HEK293 (cell line): Measurements from ENCODE around the gene C1D.
A peak's percentile ranks its signal among the peaks of the same experiment; 100 is the strongest.

Experiments
- BCL11B ChIP-seq: fragments of 450-650 bp; formaldehyde crosslinking; IDR thresholded peaks from 2 replicates; pipeline ENCODE4 v1.5.1; 2016; ENCODE audit warnings: low read depth, missing biosample characterization, missing genetic modification characterization
- EGR2 ChIP-seq: fragments of 450-650 bp; formaldehyde crosslinking; IDR thresholded peaks from 2 replicates; pipeline ENCODE4 v1.5.1; 2016; ENCODE audit warnings: low read depth, missing biosample characterization, missing genetic modification characterization
- GLIS2 ChIP-seq: fragments of 450-650 bp; formaldehyde crosslinking; IDR thresholded peaks from 2 replicates; pipeline ENCODE4 v1.5.1; 2016; ENCODE audit warnings: missing biosample characterization, missing genetic modification characterization
- HOXC10 ChIP-seq: sonication (generic); formaldehyde crosslinking; IDR thresholded peaks from 2 replicates; pipeline ENCODE4 v1.8.1; 2023; ENCODE audit warnings: mild to moderate bottlenecking, missing genetic modification reagents
- HOXD13 ChIP-seq: sonication (generic); formaldehyde crosslinking; IDR thresholded peaks from 2 replicates; pipeline ENCODE4 v1.8.0; 2022; ENCODE audit warnings: missing genetic modification reagents, borderline replicate concordance
- MZF1 ChIP-seq: fragments of 450-650 bp; formaldehyde crosslinking; IDR thresholded peaks from 2 replicates; pipeline ENCODE4 v1.5.1; 2017; ENCODE audit warnings: missing biosample characterization, missing genetic modification characterization, borderline replicate concordance
- SP2 ChIP-seq: fragments of 450-650 bp; formaldehyde crosslinking; IDR thresholded peaks from 2 replicates; pipeline ENCODE4 v1.5.1; 2016; ENCODE audit warnings: missing biosample characterization, missing genetic modification characterization
- SP3 ChIP-seq: fragments of 450-650 bp; formaldehyde crosslinking; IDR thresholded peaks from 2 replicates; pipeline ENCODE4 v1.5.1; 2016; ENCODE audit warnings: missing biosample characterization, missing genetic modification characterization
- TCF7L2 ChIP-seq: IDR thresholded peaks from 2 replicates; pipeline ENCODE4 v1.6.1; 2011; ENCODE audit warnings: low read depth, mild to moderate bottlenecking, inconsistent platforms, low read length, moderate library complexity, borderline replicate concordance
- TRIM28 ChIP-seq: IDR thresholded peaks from 2 replicates; pipeline ENCODE4 v1.6.1; 2011; ENCODE audit warnings: low read length, control low read depth, borderline replicate concordance
- YY1 ChIP-seq: fragments of 450-650 bp; formaldehyde crosslinking; IDR thresholded peaks from 2 replicates; pipeline ENCODE4 v1.5.1; 2018; ENCODE audit warnings: missing biosample characterization, missing genetic modification characterization
- ZBTB1 ChIP-seq: fragments of 450-650 bp; formaldehyde crosslinking; IDR thresholded peaks from 2 replicates; pipeline ENCODE4 v1.5.1; 2016; ENCODE audit warnings: missing biosample characterization, missing genetic modification characterization
- ZBTB17 ChIP-seq: fragments of 450-650 bp; formaldehyde crosslinking; IDR thresholded peaks from 2 replicates; pipeline ENCODE4 v1.5.1; 2016; ENCODE audit warnings: missing biosample characterization, missing genetic modification characterization
- ZBTB21 ChIP-seq: fragments of 450-650 bp; formaldehyde crosslinking; IDR thresholded peaks from 2 replicates; pipeline ENCODE4 v1.5.1; 2017; ENCODE audit warnings: missing biosample characterization, missing genetic modification characterization
- ZBTB26 ChIP-seq: fragments of 450-650 bp; formaldehyde crosslinking; optimal IDR thresholded peaks from 2 replicates; pipeline ENCODE3; 2016; ENCODE audit warnings: missing biosample characterization, mild to moderate bottlenecking, missing genetic modification characterization
- ZFP3 ChIP-seq: fragments of 450-650 bp; formaldehyde crosslinking; IDR thresholded peaks from 2 replicates; pipeline ENCODE4 v1.5.1; 2016; ENCODE audit warnings: low read depth, missing biosample characterization, missing genetic modification characterization
- ZNF10 ChIP-seq: fragments of 450-650 bp; formaldehyde crosslinking; IDR thresholded peaks from 2 replicates; pipeline ENCODE4 v1.5.1; 2017; ENCODE audit warnings: missing biosample characterization, missing genetic modification characterization
- ZNF211 ChIP-seq: fragments of 450-650 bp; formaldehyde crosslinking; IDR thresholded peaks from 2 replicates; pipeline ENCODE4 v1.5.1; 2016; ENCODE audit warnings: low read depth, missing biosample characterization, missing genetic modification characterization
- ZNF266 ChIP-seq: fragments of 450-650 bp; formaldehyde crosslinking; IDR thresholded peaks from 2 replicates; pipeline ENCODE4 v1.5.1; 2016; ENCODE audit warnings: missing biosample characterization, missing genetic modification characterization, low read depth
- ZNF274 ChIP-seq, 2 experiments: fragments of 200-500 bp in 1 of 2; fragments of 450-650 bp in 1 of 2; sonication (Bioruptor generic) in 1 of 2; formaldehyde crosslinking in 1 of 2; IDR thresholded peaks; 2 replicates each; pipeline versions ENCODE4 v1.5.1 to v1.6.1; 2014 to 2016; ENCODE audit warnings: borderline replicate concordance in 1 of 2, inconsistent platforms in 1 of 2, low read length in 1 of 2, missing biosample characterization in 1 of 2, missing genetic modification characterization in 1 of 2
- ZNF324 ChIP-seq: fragments of 450-650 bp; formaldehyde crosslinking; IDR thresholded peaks from 2 replicates; pipeline ENCODE4 v1.5.1; 2016; ENCODE audit warnings: missing biosample characterization, missing genetic modification characterization
- ZNF335 ChIP-seq: fragments of 450-650 bp; formaldehyde crosslinking; conservative IDR thresholded peaks from 2 replicates; pipeline ENCODE4 v1.5.1; 2016; ENCODE audit warnings: missing biosample characterization, missing genetic modification characterization
- ZNF362 ChIP-seq: fragments of 450-650 bp; formaldehyde crosslinking; IDR thresholded peaks from 2 replicates; pipeline ENCODE4 v1.5.1; 2016; ENCODE audit warnings: missing biosample characterization, missing genetic modification characterization
- ZNF366 ChIP-seq: fragments of 450-650 bp; formaldehyde crosslinking; conservative IDR thresholded peaks from 2 replicates; pipeline ENCODE4 v1.5.1; 2016; ENCODE audit warnings: missing biosample characterization, missing genetic modification characterization
- ZNF404 ChIP-seq: fragments of 450-650 bp; formaldehyde crosslinking; IDR thresholded peaks from 2 replicates; pipeline ENCODE4 v1.5.1; 2017; ENCODE audit warnings: missing biosample characterization, missing genetic modification characterization
- ZNF426 ChIP-seq: fragments of 450-650 bp; formaldehyde crosslinking; IDR thresholded peaks from 2 replicates; pipeline ENCODE4 v1.5.1; 2017; ENCODE audit warnings: missing biosample characterization, missing genetic modification characterization, mild to moderate bottlenecking, inconsistent platforms, moderate library complexity
- ZNF514 ChIP-seq: fragments of 450-650 bp; formaldehyde crosslinking; IDR thresholded peaks from 2 replicates; pipeline ENCODE4 v1.5.1; 2016; ENCODE audit warnings: missing biosample characterization, missing genetic modification characterization
- ZNF529 ChIP-seq: fragments of 450-650 bp; formaldehyde crosslinking; IDR thresholded peaks from 2 replicates; pipeline ENCODE4 v1.5.1; 2017; ENCODE audit warnings: missing genetic modification characterization, missing biosample characterization; ENCODE audit not compliant: insufficient replicate concordance
- ZNF558 ChIP-seq: fragments of 450-650 bp; formaldehyde crosslinking; IDR thresholded peaks from 2 replicates; pipeline ENCODE4 v1.5.1; 2016; ENCODE audit warnings: missing biosample characterization, missing genetic modification characterization
- ZNF560 ChIP-seq: fragments of 450-650 bp; formaldehyde crosslinking; IDR thresholded peaks from 2 replicates; pipeline ENCODE4 v1.5.1; 2017; ENCODE audit warnings: missing biosample characterization, missing genetic modification characterization, borderline replicate concordance
- ZNF585B ChIP-seq: fragments of 450-650 bp; formaldehyde crosslinking; IDR thresholded peaks from 2 replicates; pipeline ENCODE4 v1.5.1; 2016; ENCODE audit warnings: missing biosample characterization, missing genetic modification characterization
- ZNF677 ChIP-seq: fragments of 450-650 bp; IDR thresholded peaks from 2 replicates; pipeline ENCODE4 v1.5.0; 2018; ENCODE audit warnings: missing biosample characterization, mild to moderate bottlenecking, missing genetic modification characterization, moderate library complexity
- ZNF692 ChIP-seq: fragments of 450-650 bp; formaldehyde crosslinking; IDR thresholded peaks from 2 replicates; pipeline ENCODE4 v1.5.1; 2016; ENCODE audit warnings: missing biosample characterization, missing genetic modification characterization
- ZNF707 ChIP-seq: fragments of 450-650 bp; formaldehyde crosslinking; IDR thresholded peaks from 2 replicates; pipeline ENCODE4 v1.5.1; 2016; ENCODE audit warnings: missing biosample characterization, missing genetic modification characterization
- ZNF792 ChIP-seq: fragments of 450-650 bp; formaldehyde crosslinking; IDR thresholded peaks from 2 replicates; pipeline ENCODE4 v1.5.1; 2016; ENCODE audit warnings: missing biosample characterization, missing genetic modification characterization
- TF ChIP-seq, protein P1 (sequence below): fragments of 450-650 bp; formaldehyde crosslinking; IDR thresholded peaks from 2 replicates; pipeline ENCODE4 v1.5.1; 2016; ENCODE audit warnings: missing biosample characterization, missing genetic modification characterization
- TF ChIP-seq, protein P2 (sequence below): fragments of 450-650 bp; formaldehyde crosslinking; IDR thresholded peaks from 2 replicates; pipeline ENCODE4 v1.5.1; 2016; ENCODE audit warnings: missing biosample characterization, missing genetic modification characterization

The C1D gene

GRCh38 chr2:68027959-68028358 is 34.8 kb downstream of the C1D start (continued):
- TF ChIP-seq ZNF362 (tag by site-specific recombination) = peak; percentile 78
- TF ChIP-seq EGR2 (tag by site-specific recombination) = no peak
- TF ChIP-seq, protein P1, sequence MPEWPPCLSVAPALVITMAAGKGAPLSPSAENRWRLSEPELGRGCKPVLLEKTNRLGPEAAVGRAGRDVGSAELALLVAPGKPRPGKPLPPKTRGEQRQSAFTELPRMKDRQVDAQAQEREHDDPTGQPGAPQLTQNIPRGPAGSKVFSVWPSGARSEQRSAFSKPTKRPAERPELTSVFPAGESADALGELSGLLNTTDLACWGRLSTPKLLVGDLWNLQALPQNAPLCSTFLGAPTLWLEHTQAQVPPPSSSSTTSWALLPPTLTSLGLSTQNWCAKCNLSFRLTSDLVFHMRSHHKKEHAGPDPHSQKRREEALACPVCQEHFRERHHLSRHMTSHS = no peak
- TF ChIP-seq ZNF677 (tag by site-specific recombination) = no peak
- no peak for TF ChIP-seq ZBTB1 (tag by site-specific recombination)
- TF ChIP-seq, protein P2, sequence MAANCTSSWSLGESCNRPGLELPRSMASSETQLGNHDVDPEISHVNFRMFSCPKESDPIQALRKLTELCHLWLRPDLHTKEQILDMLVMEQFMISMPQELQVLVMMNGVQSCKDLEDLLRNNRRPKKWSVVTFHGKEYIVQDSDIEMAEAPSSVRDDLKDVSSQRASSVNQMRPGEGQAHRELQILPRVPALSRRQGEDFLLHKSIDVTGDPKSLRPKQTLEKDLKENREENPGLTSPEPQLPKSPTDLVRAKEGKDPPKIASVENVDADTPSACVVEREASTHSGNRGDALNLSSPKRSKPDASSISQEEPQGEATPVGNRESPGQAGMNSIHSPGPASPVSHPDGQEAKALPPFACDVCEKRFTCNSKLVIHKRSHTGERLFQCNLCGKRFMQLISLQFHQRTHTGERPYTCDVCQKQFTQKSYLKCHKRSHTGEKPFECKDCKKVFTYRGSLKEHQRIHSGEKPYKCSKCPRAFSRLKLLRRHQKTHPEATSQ (tag by site-specific recombination) = no peak
- TF ChIP-seq ZNF10 (tag by site-specific recombination) = peak; percentile 64; the same call in 1 of the 2 replicates
- peak; percentile 64; the same call in 1 of the 2 replicates for TF ChIP-seq HOXD13 (CRISPR knock-in tag)
- TF ChIP-seq HOXC10 (CRISPR knock-in tag) = no peak
- TF ChIP-seq ZNF335 (tag by site-specific recombination) = no peak
- peak; percentile 59; the same call in 1 of the 2 replicates for TF ChIP-seq ZNF558 (tag by site-specific recombination)
- TF ChIP-seq GLIS2 = no peak
- no peak for TF ChIP-seq ZNF426 (tag by site-specific recombination)
- TF ChIP-seq ZNF792 (tag by site-specific recombination) = no peak
- TF ChIP-seq ZNF366 = peak; percentile 92
- 0 out of 2 replicates have a peak, but pooled peaks have one; percentile 44 for TF ChIP-seq BCL11B (tag by site-specific recombination)
- peak; percentile 78 for TF ChIP-seq TCF7L2
- TF ChIP-seq ZNF529 (tag by site-specific recombination) = no peak
- TF ChIP-seq ZNF707 (tag by site-specific recombination) = no peak
- TF ChIP-seq ZBTB17 (tag by site-specific recombination) = peak; percentile 92
- no peak for TF ChIP-seq ZFP3 (tag by site-specific recombination)
- TF ChIP-seq TRIM28 = no peak; the same call in 1 of the 2 replicates
- TF ChIP-seq SP3 (tag by site-specific recombination) = peak; percentile 40; the same call in 1 of the 2 replicates
- 0 out of 2 replicates have a peak, but pooled peaks have one; percentile 28 for TF ChIP-seq ZBTB21 (tag by site-specific recombination)
- TF ChIP-seq ZNF211 (tag by site-specific recombination) = no peak
- no peak for TF ChIP-seq SP2 (tag by site-specific recombination)
- peak; percentile 93 for TF ChIP-seq ZNF692 (tag by site-specific recombination)
- TF ChIP-seq ZNF274 (IDR thresholded peaks at IDR 0.05; ENCODE audit: low read length) = no peak
- no peak for TF ChIP-seq ZNF274 (tag by site-specific recombination; IDR thresholded peaks at IDR 0.05; ENCODE audit: borderline replicate concordance)
- TF ChIP-seq ZNF404 (tag by site-specific recombination) = no peak
- TF ChIP-seq ZNF560 = no peak
- peak; percentile 69; the same call in 1 of the 2 replicates for TF ChIP-seq MZF1
- no peak for TF ChIP-seq ZNF514
- TF ChIP-seq YY1 (tag by site-specific recombination) = no peak
- TF ChIP-seq ZBTB26 (tag by site-specific recombination) = no peak
- no peak for TF ChIP-seq ZNF266
- no peak for TF ChIP-seq ZNF585B (tag by site-specific recombination)
- no peak for TF ChIP-seq ZNF324 (tag by site-specific recombination)
